Measurements from ENCODE around the gene PDE9A.

DNA sequence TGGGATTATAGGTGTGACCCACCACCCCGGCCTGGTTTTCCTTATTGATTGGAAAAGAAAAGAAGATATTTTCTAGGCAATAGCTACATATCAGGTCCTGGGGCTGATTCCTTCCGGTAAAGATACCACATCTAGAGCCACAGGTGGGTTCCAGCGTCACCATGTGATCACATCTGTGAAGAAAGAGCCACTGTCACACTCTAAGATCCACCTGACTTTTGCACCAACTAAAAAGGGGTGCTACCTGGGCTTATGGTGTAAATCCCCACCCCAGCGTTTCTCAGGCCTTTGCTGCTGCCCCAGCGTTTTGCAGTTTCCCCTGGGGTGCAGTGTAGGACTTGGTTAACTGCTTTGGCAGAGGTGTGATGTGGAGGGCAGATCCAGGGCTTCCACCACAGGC is 22.3 kb upstream of the PDE9A start:
- TF ChIP-seq, protein P1, sequence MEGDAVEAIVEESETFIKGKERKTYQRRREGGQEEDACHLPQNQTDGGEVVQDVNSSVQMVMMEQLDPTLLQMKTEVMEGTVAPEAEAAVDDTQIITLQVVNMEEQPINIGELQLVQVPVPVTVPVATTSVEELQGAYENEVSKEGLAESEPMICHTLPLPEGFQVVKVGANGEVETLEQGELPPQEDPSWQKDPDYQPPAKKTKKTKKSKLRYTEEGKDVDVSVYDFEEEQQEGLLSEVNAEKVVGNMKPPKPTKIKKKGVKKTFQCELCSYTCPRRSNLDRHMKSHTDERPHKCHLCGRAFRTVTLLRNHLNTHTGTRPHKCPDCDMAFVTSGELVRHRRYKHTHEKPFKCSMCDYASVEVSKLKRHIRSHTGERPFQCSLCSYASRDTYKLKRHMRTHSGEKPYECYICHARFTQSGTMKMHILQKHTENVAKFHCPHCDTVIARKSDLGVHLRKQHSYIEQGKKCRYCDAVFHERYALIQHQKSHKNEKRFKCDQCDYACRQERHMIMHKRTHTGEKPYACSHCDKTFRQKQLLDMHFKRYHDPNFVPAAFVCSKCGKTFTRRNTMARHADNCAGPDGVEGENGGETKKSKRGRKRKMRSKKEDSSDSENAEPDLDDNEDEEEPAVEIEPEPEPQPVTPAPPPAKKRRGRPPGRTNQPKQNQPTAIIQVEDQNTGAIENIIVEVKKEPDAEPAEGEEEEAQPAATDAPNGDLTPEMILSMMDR (IDR thresholded peaks at IDR 0.05) = no peak
- TF ChIP-seq POLR2A (IDR thresholded peaks at IDR 0.05) (no peak), POLR2AphosphoS5 (IDR thresholded peaks at IDR 0.05) (no peak), EP300 (IDR thresholded peaks at IDR 0.05) (no peak)
